Neural cell (in vitro differentiated cells): ENCODE results near the gene LRP1. TPM values are rescaled to one million over a fixed set of nuclear protein-coding genes. Genes with fewer than 3 reads are reported as not detected.

ENCODE experiments used
- H2AFZ ChIP-seq: fragments of 200-600, 300-800 bp; sonication (generic), shearing (Covaris generic); 2 replicates; pipeline ENCODE4 v1.6.0; 2014; ENCODE audit warnings: low read depth, mild to moderate bottlenecking, antibody characterized with exemption, low read length, moderate library complexity
- H3F3A ChIP-seq: fragments of 200-600 bp; shearing (Covaris generic); 2 replicates; pipeline ENCODE4 v1.6.1; 2016; ENCODE audit warnings: mild to moderate bottlenecking, moderate library complexity, mixed read lengths, antibody characterized with exemption, low read length; ENCODE audit not compliant: insufficient read depth, poor library complexity, severe bottlenecking
- H3K27ac ChIP-seq: fragments of 200-600, 300-800 bp; sonication (generic), shearing (Covaris generic); 2 replicates; pipeline ENCODE4 v1.5.1; 2014; ENCODE audit warnings: mild to moderate bottlenecking, low read length, moderate library complexity
- H3K27me3 ChIP-seq: fragments of 300-800, 200-600 bp; sonication (generic), shearing (Covaris generic); 2 replicates; pipeline ENCODE4 v1.6.0; 2014; ENCODE audit warnings: mild to moderate bottlenecking, low read depth, low read length, moderate library complexity; ENCODE audit not compliant: insufficient read depth
- H3K36me3 ChIP-seq: fragments of 300-800, 200-600 bp; sonication (generic), shearing (Covaris generic); 2 replicates; pipeline ENCODE4 v1.5.1; 2014; ENCODE audit warnings: mild to moderate bottlenecking, antibody characterized with exemption, low read length, moderate library complexity; ENCODE audit not compliant: insufficient read depth
- H3K4me2 ChIP-seq: fragments of 300-800, 200-600 bp; sonication (generic), shearing (Covaris generic); 2 replicates; pipeline ENCODE4 v1.6.0; 2014; ENCODE audit warnings: mild to moderate bottlenecking, low read length
- H3K4me3 ChIP-seq: fragments of 300-800, 200-600 bp; sonication (generic), shearing (Covaris generic); 2 replicates; pipeline ENCODE4 v1.5.1; 2014; ENCODE audit warnings: mild to moderate bottlenecking, low read length, moderate library complexity
- H3K79me2 ChIP-seq: fragments of 200-600 bp; shearing (Covaris generic); replicated peaks from 2 replicates; pipeline ENCODE4 v1.6.0; 2014; ENCODE audit warnings: mild to moderate bottlenecking, low read length, moderate library complexity; ENCODE audit not compliant: insufficient read depth
- H3K9ac ChIP-seq: fragments of 300-800, 200-600 bp; sonication (generic), shearing (Covaris generic); 2 replicates; pipeline ENCODE4 v1.6.1; 2016; ENCODE audit warnings: mild to moderate bottlenecking, low read length, mixed read lengths
- H3K9me2 ChIP-seq: fragments of 200-600 bp; shearing (Covaris generic); 2 replicates; pipeline ENCODE4 v1.6.1; 2016; ENCODE audit warnings: mild to moderate bottlenecking, low read length, mixed read lengths; ENCODE audit not compliant: insufficient read depth
- H3K9me3 ChIP-seq: fragments of 200-600, 300-800 bp; sonication (generic), shearing (Covaris generic); 2 replicates; pipeline ENCODE4 v1.6.1; 2016; ENCODE audit warnings: mild to moderate bottlenecking, mixed run types, low read length, moderate library complexity, mixed read lengths
- H4K20me1 ChIP-seq: fragments of 200-600 bp; shearing (Covaris generic); 2 replicates; pipeline ENCODE4 v1.6.1; 2016; ENCODE audit warnings: mild to moderate bottlenecking, mixed run types; ENCODE audit not compliant: insufficient read depth
- CTCF ChIP-seq: fragments of 450-650 bp; IDR thresholded peaks from 2 replicates; pipeline ENCODE4 v1.5.1; 2014; ENCODE audit warnings: antibody characterized with exemption, mild to moderate bottlenecking, moderate library complexity; ENCODE audit not compliant: poor library complexity, severe bottlenecking
- EP300 ChIP-seq: fragments of 450-650 bp; conservative IDR thresholded peaks from 2 replicates; pipeline ENCODE4 v1.6.1; 2014; ENCODE audit warnings: antibody characterized with exemption, mild to moderate bottlenecking, moderate library complexity; ENCODE audit not compliant: poor library complexity, severe bottlenecking
- EZH2 ChIP-seq: fragments of 200-600, 300-800 bp; shearing (Covaris generic), sonication (generic); IDR thresholded peaks from 2 replicates; pipeline ENCODE4 v1.6.1; 2014; ENCODE audit warnings: antibody characterized with exemption, low read length, borderline replicate concordance, mild to moderate bottlenecking; ENCODE audit not compliant: insufficient read depth, poor library complexity, severe bottlenecking
- MXI1 ChIP-seq: fragments of 450-650 bp; conservative IDR thresholded peaks from 2 replicates; pipeline ENCODE4 v1.6.1; 2014; ENCODE audit warnings: antibody characterized with exemption, mild to moderate bottlenecking; ENCODE audit not compliant: poor library complexity, severe bottlenecking
- POLR2AphosphoS5 ChIP-seq: IDR thresholded peaks from 2 replicates; pipeline ENCODE4 v1.6.1; 2012
- RAD21 ChIP-seq: fragments of 450-650 bp; conservative IDR thresholded peaks from 2 replicates; pipeline ENCODE4 v1.6.1; 2014; ENCODE audit warnings: antibody characterized with exemption, mild to moderate bottlenecking, moderate library complexity
- SMC3 ChIP-seq: fragments of 450-650 bp; conservative IDR thresholded peaks from 2 replicates; pipeline ENCODE4 v1.6.1; 2014; ENCODE audit warnings: antibody characterized with exemption, mild to moderate bottlenecking, moderate library complexity; ENCODE audit not compliant: poor library complexity
- TAF1 ChIP-seq: IDR thresholded peaks from 2 replicates; pipeline ENCODE4 v1.6.1; 2012; ENCODE audit warnings: low read depth
- polyA plus RNA-seq: library from polyadenylated mRNA; depleted of rRNA; stranded (reverse); fragments of >200 nt; gene quantifications from 2 replicates; pipeline ENCODE4 v1.2.3, GENCODE V29; 2014
- TF ChIP-seq, protein P1 (sequence below): IDR thresholded peaks from 2 replicates; pipeline ENCODE4 v1.6.1; 2012; ENCODE audit warnings: borderline replicate concordance

The LRP1 gene
- polyA plus RNA-seq, 1 donor from 2014 or later: 18.2 TPM

DNA sequence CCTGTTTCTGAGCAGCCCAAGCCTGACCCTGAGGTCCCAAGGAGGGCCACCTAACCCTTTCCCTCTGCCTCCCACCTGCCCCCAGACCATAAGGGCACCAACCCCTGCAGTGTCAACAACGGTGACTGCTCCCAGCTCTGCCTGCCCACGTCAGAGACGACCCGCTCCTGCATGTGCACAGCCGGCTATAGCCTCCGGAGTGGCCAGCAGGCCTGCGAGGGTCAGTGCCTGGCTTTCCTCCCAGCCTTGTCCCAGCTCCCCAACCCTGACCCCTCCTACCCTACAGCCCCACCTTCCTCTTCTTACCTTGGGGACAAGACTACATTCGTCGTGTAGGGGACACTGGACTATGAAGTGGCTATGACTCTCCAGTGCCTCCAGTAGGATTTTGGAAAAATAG lies 52.8 kb downstream of the LRP1 start:
- no peak overlapping the region for H3K4me3 ChIP-seq
- H3F3A ChIP-seq: no peaks in the 10 kb centered on the region
- no peak for TF ChIP-seq POLR2AphosphoS5
- no peak for TF ChIP-seq CTCF
- TF ChIP-seq EZH2: no peak
- no peak for TF ChIP-seq RAD21
- no peak for TF ChIP-seq EP300
- TF ChIP-seq, protein P1, sequence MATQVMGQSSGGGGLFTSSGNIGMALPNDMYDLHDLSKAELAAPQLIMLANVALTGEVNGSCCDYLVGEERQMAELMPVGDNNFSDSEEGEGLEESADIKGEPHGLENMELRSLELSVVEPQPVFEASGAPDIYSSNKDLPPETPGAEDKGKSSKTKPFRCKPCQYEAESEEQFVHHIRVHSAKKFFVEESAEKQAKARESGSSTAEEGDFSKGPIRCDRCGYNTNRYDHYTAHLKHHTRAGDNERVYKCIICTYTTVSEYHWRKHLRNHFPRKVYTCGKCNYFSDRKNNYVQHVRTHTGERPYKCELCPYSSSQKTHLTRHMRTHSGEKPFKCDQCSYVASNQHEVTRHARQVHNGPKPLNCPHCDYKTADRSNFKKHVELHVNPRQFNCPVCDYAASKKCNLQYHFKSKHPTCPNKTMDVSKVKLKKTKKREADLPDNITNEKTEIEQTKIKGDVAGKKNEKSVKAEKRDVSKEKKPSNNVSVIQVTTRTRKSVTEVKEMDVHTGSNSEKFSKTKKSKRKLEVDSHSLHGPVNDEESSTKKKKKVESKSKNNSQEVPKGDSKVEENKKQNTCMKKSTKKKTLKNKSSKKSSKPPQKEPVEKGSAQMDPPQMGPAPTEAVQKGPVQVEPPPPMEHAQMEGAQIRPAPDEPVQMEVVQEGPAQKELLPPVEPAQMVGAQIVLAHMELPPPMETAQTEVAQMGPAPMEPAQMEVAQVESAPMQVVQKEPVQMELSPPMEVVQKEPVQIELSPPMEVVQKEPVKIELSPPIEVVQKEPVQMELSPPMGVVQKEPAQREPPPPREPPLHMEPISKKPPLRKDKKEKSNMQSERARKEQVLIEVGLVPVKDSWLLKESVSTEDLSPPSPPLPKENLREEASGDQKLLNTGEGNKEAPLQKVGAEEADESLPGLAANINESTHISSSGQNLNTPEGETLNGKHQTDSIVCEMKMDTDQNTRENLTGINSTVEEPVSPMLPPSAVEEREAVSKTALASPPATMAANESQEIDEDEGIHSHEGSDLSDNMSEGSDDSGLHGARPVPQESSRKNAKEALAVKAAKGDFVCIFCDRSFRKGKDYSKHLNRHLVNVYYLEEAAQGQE: no peak
- no peak for TF ChIP-seq TAF1
- TF ChIP-seq SMC3: no peak
- TF ChIP-seq MXI1: no peak
- H3K36me3 ChIP-seq: peaks cover 9% of the 10 kb centered on the region
- H3K27ac ChIP-seq: no peak overlapping the region
- no peaks in the 10 kb centered on the region for H4K20me1 ChIP-seq
- H2AFZ ChIP-seq: no peak overlapping the region
- H3K9ac ChIP-seq: no peak overlapping the region
- no peaks in the 10 kb centered on the region for H3K9me3 ChIP-seq
- H3K79me2 ChIP-seq: no peaks in the 10 kb centered on the region
- no peaks in the 10 kb centered on the region for H3K27me3 ChIP-seq
- H3K9me2 ChIP-seq: no peaks in the 10 kb centered on the region
- H3K4me2 ChIP-seq: no peak overlapping the region

DNA sequence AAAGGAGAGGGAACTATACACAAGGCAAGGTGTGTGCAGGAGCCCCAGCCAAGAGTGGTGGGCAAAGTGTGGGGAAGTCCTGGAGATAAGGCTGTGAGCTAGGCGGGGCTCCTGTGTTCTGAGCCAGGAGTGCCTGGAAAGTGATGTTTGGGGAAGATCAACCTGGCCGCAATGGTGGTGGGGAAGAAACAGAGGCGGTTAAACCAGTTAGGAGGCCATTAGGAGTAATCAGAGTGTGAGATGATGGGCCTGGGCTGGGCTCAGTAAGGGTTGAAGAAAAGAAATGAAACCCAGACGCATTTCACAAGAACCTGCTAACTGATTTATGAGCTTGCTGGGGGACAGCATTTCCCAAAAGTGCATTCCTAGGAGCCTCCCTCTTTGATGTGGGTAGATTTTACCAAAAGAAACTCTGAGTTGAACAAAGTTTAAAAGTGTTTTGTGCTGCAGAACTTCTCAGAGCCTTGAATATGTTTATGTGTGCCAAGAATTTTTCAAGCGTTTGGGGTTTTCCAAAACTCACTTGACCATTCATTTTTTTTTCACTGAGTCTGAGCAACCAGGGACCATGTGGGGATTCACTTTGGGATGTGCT lies 53.4 kb downstream of the LRP1 start:
- H3K9ac ChIP-seq: no peak overlapping the region
- H4K20me1 ChIP-seq: no peaks in the 10 kb centered on the region
- H3K27me3 ChIP-seq: no peaks in the 10 kb centered on the region
- no peak overlapping the region for H3K4me3 ChIP-seq
- no peaks in the 10 kb centered on the region for H3F3A ChIP-seq
- H3K9me3 ChIP-seq: no peaks in the 10 kb centered on the region
- H3K36me3 ChIP-seq: peaks cover 6% of the 10 kb centered on the region
- TF ChIP-seq, protein P1: no peak
- no peak for TF ChIP-seq CTCF
- TF ChIP-seq EP300: no peak
- TF ChIP-seq EZH2: no peak
- H3K79me2 ChIP-seq: no peaks in the 10 kb centered on the region
- H2AFZ ChIP-seq: no peak overlapping the region
- no peak overlapping the region for H3K4me2 ChIP-seq
- H3K9me2 ChIP-seq: no peaks in the 10 kb centered on the region
- H3K27ac ChIP-seq: no peak overlapping the region
